T-helper 22 cell (primary cell): ENCODE measurements around the gene FAM237B.
A peak's percentile ranks its signal among the peaks of the same experiment; 100 is the strongest.
"Not testable (repeated sequence)": the region's sequence is repeated elsewhere in the genome, so short reads cannot be mapped to it uniquely, and the experiment has no call there.

ENCODE experiments used
- DNase-seq: peaks from one replicate; pipeline ENCODE4 v3.0.0-alpha.2; 2020; ENCODE audit warnings: low read depth

FAM237B gene

DNA sequence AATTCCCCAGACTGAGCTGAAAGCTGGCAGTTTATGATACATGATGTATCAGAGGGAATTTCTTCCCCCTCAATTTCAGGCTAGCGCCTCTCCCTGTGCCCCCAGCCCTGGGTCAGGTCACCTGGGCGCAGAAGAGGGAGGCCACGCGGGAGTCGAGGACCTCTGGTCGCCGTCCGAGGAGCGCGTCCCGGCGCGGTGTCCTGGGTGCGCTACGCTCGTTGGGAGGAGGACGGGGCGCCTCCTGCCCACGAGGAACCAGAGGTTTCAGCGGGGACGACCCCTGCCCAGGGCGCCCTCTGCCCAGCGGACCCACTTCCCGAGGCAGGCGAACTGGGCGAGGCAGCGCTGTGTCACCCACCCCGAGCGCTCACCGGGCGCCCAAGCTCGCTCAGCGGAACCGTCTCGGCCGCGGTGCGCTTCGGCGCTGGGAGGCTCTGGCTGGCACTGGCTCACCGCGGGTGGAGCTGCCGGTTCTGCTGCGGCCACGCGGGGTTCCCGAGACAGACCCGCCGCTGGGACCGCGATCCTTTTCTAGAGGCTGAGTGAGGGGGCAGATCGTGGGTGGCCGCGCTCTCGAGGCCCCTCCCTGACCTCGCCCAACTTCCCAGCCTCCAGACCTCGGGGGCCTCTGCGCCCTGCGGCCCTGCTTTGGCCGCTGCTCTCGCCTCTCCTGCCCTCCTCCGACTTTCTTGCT, at the start of gene FAM237B:
Gene FAM237B (minus strand): TSS at position 504 of the 694 bp plus-strand sequence. CDS start 1,556 bp downstream, outside the sequence.
- DNase-seq = no peak

DNA sequence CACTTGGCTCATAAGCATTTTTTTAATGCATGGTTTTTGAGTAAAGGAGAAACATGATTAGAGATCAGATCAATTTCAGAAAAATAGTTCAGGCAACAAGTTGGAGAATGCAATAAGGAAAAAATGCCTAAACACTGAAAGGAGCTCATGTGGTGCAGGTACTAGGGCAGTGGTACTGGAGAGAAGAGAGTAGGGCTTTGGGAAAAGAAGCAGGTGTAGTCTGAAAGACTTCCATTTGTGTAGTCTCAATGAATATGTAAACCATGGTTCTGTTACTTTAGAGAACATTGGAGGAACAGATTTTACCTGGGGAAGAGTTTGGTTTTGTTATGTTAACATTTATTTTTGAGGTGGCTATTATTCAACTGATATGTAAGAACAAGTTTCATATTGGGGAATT, 30.9 kb upstream of the FAM237B start:
- DNase-seq = no peak

DNA sequence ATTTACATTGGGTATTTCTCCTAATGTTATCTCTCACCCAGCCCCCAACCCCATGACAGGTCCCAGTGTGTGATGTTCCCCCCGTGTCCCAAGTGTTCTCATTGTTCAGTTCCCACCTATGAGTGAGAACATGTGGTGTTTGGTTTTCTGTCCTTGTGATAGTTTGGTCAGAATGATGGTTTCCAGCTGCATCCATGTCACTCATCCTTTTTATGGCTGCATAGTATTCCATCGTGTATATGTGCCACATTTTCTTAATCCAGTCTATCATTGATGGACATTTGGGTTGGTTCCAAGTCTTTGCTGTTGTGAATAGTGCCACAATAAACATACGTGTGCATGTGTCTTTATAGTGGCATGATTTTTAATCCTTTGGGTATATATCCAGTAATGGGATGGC, 28.9 kb upstream of the FAM237B start:
- DNase-seq = not testable (repeated sequence)

DNA sequence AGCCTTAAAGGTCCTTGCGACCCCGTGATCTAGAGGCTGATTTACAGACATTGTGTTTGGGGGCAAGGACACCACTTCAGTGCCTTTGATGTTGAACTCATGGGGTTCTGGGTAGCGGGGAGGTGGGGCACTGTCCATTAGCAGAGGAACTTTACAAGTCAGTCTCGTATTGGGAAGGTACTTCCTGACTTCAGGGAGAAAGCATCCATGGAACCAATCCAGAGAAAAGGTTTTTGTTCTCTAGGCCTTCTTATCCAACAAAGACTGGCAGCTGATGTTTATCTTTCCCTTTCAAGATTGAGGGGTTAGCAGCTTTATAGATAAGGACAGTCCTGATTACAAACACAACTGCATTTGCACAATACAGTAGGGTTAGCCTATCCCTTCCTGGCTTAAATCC, 28.2 kb upstream of the FAM237B start:
- DNase-seq = no peak

DNA sequence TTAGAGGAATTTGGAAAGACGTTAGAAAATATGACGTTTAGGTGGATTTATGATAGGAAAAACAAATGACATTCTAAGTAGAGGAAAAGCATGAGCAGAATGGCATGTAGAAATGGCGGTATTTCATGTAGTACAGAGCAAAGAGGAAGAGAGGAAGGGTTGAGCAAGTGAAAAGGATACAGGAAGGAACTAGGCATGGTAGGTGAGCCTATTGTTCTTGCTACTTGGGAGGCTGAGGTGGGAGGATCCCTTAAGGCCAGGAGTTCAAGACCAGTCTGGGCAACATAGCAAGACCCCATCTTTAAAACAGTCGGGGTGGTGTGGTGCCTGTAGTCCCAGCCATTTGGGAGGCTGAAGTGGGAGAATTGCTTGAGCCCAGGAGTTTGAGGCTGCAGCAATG, 26.7 kb upstream of the FAM237B start:
- no peak for DNase-seq

DNA sequence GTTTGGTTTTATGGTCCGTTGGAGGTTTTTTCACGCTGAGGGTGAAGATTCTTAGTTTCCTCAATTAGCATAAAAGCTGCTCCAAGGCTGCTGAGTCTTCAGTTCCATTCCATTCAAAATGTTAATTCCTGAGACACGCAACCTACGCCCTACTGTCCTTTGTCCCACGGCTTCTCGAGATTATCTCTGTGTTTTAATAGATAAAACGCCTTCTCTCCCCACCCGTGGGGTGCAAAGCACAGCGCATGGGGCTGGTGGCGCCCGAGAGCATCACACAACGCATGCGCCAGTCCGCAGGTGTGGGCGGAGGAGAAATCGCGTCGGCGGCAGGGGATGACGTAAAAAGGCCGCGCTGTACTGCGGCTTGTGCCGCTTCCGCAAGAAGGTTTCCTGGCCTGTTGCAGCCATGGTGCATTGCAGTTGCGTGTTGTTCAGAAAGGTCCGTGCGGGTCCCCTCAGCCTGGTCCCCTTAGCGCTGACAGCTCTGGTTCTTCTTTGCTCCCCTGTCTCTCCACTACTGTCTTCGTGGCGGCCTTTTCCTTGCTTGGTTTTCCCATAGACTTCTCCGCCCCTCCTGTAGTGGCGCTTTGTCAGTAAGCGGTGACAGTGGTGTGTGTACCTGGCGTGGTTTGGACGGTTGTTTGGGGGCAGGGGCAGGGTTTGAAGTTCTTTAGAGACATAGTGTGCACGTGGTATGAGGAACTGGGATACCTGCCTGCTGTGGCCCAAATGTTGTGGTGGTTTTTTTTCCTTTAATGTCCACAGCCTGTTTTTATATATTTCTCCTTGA, 25.4 kb upstream of the FAM237B start, which contains the start of gene GTPBP10:
Gene GTPBP10 (plus strand): TSS at position 381 of the 790 bp plus-strand sequence. CDS start 26 bp downstream, at position 407.
- DNase-seq = peak; percentile 88

DNA sequence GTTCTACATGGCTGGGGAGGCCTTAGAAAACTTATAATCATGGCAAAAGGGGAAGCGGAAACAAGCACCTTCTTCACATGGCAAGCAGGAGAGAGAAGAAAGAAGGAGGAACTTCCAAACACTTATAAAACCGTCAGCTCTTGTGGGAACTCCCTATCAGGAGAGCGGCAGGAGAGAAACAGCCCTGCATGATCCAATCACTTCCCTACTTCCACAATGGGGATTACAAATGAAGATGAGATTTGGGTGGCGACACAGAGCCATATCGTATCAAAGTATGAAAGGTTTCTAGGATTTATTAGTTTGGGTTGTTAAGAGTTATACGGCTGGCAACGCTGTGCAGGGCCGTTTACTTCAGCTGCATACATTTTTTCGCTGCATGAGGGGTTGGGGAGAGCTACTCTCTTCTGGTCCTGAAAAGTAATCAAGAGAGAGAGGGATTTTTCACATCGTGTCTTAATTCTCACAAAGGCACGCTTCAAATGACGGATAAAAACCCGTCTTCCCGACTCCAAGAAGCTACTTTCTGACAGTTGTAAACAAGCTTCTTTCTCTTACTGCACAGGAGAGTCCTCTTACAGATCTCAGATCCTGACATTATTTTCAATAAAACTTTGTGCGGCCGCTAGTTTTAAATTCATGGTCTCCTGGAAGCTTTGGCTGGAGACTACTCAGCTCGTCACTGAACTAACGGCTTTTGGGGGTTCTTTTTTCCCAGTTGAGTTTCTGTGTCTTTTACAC, 24.7 kb upstream of the FAM237B start:
- DNase-seq = no peak

DNA sequence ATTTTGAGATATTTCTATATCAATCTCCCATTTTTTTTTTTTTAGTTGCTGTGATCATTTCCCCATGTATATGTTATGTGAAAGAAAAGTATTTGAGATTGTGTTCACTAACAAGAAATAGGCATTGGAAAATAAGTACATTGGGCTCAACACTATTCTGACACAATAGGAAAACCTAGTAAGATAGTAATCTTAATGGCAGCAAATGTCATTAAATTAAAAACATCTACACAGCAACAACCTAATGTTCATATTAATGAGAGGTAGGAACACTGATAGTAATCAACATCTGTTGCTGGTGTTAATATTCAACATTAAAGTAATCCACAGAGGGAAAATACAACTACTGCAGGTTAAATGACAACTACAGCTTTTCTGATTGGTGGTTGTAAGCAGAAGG, 23.9 kb upstream of the FAM237B start:
- DNase-seq = no peak

DNA sequence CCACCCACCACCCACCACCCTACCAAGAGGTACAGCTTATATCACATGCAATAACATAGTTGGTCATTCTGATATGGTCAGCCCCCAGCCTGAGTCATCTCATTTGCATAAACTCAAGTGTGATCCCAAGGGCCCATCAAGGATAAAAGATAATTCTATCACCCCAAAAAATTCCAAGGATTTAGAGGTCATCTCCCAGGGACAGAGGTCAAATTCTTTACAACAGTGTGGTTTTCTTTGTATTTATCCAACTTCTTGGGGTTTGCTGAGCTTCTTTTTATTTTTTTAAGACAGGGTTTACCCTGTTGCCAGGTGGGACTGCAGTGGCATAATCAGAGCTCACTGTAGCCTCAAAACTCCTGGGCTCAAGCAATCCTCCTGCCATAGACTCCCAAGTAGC, 16.0 kb upstream of the FAM237B start:
- no peak for DNase-seq

DNA sequence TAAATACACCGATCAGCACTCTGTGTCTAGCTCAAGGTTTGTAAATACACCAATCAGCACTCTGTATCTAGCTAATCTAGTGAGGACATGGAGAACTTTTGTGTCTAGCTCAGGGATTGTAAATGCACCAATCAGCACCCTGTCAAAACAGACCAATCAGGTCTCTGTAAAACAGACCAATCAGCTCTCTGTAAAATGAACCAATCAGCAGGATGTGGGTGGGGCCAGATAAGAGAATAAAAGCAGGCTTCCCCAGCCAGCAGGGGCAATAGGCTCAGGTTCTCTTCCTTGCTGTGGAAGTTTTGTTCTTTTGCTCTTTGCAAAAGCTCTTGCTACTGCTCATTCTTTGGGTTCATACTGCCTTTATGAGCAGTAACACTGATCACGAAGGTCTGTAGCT, 13.8 kb upstream of the FAM237B start:
- not testable (repeated sequence) for DNase-seq

DNA sequence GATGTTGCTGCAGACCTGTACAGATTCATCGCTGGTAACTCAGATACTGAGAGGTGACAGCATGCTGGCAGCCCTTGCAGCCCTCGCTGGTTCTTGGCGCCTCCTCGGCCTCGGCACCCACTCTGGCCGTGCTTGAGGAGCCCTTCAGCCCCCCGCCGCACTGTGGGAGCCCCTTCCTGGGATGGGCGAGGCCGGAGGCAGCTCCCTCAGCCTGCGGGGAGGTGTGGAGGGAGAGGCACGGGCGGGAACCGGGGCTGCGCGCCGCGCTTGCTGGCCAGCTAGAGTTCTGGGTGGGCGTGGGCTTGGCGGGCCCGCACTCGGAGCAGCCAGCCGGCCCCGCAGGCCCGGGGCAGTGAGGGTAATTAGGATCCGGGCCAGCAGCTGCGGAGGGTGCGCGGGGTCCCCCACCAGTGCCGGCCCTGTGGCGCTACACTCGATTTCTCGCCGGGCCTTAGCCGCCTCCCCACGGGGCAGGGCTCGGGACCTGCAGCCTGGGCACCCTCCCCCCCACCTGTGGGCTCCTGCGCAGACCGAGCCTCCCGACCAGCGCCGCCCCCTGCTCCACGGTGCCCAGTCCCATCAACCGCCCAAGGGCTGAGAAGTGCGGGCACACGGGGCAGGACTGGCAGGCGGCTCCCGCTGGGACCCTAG, 13.2 kb upstream of the FAM237B start:
- no peak for DNase-seq

DNA sequence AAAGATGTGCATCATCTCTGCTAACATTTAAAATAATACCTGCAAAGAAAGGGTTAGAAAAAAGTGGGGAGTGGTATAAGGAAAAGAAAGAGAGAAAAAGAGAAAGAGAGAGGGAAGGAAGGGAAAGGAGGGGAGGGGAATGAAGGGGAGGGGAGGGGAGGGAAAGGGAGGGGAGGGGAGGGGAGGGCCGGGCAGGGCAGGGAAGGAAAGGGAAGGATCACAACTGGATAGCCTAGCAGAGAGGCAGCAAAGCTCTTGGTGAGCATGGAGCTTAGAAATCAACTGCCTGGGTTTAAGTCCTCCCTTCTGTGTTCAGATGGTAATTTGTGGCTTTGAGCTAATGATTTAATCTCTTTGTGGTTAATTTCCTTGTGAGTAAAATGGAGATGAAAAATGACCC, 5.4 kb upstream of the FAM237B start:
- DNase-seq = no peak

DNA sequence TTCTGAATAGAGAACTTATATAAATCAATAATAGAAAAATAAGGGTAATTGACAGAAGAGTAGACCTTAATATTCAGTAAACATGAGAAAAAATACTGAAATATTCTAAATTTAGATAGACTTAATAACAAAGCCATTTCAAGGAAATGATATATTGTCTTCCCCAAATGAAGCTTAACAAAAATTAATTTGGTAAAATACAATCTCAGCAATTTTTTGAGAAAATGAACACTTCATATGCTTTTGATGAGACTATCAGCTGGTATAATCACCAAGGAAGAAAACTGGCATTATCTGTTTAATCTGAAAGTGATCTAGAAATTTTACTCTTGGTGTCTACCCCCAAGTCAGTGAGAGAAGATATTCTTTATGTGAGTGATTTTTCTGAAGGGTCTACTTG, 1.7 kb upstream of the FAM237B start:
- no peak for DNase-seq

DNA sequence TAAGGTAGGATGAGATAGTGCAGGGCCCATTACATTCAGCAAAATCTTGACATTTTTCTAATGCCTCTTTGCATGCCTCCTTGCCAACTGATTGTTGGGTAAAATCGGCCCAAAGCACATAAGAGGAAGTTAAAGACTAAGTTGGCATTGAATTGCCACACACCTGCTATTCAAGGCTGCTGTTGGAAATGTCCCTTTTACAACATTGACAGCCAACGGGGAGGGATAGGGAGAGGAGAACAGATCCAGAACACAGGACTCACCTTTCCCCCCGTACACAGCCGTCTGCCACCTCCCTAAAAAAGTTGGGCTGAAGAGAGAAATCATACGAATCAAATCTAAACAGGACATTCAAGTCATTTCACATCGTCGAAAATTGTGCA, 695 bp downstream of the FAM237B start:
- DNase-seq = no peak

DNA sequence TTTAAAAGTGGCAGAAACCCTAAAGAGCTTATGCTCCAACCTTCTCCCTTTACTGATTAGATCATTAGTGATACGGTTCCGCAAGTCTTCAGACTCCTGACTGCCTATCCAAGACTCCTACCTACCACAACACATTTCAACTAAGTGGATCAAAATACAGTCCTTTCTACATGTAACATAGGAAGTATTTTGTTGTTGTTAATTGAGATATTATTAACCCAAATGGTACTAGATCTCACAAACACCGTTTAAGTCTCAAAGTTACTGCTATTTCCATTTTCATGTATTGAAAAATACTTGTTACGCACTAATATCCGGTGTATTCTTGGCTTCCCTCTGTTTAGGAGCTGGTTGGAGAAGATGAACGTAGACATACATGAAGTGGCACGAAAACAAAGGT, 1.1 kb downstream of the FAM237B start:
- no peak for DNase-seq

DNA sequence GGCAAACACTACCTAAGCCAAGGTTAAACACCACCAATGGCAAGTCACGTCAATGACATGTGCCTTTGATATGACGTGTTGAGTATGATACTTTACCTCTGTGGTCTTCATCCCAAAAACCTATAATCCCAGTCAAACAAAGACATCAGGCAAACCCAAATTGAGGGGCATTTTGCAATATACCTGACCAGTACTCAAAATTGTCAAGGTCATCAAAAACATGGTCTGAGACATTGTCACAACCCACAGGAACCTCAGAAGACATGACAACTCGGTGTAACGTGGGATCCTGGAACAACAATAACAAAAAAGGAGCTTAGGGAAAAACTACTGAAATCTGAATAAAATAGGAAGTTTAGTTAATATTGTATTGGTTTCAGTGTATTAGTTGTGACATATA, 7.2 kb downstream of the FAM237B start:
- DNase-seq = no peak

DNA sequence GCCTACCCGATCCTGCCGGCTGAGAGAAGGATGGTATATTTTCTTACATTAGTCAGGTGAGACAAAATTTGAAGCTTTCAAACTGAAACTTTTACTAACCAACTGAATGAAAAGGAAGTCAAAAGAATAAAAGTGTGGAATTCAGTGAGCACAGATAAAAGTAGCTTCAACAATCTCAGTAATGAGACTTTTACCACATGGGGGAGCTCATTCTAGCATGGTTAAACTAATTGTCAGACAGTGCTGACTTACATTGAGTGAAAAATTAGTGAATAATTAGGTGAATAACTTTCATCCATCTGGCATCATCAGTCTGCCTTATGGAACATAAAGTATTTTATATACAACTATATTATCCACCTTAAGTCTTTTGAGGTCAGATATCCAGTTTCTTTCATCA, 8.4 kb downstream of the FAM237B start:
- DNase-seq = no peak

DNA sequence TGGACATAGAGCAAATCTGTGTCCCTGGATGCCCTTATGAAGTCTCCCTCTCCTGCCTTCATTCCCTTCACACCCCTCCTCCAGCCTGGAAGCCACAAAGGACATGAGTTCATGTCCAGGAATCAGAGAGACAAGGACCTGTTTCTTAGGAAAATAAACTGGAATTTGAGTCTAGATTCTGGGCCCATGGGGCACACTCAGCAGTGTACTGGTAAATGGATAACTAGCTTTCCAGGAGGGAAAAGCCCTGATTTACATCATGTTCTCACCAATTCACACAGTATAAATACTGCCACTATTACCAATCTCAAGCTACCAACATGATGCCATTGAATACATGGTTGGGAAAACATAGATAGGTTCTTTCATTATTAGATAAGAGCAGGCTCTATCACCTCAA, 9.9 kb downstream of the FAM237B start:
- no peak for DNase-seq

DNA sequence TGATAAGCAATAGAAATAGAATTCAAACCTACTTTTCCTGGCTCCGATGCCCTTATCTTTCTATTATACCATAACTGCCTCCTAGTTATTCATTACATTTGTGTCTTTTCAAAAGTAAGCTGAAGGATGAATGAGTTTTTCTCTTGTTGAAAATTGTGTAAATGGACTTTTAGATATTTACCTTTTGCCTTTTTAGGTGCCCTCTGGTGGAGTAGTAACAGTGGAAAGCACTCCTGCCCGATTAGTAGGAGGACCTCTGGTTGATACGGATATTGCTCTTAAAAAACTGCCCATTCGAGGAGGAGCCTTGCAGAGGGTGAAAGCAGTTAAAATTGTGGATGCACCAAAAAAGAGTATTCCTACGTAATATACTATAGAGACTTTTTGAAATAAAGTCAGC, 11.2 kb downstream of the FAM237B start:
- DNase-seq = no peak

DNA sequence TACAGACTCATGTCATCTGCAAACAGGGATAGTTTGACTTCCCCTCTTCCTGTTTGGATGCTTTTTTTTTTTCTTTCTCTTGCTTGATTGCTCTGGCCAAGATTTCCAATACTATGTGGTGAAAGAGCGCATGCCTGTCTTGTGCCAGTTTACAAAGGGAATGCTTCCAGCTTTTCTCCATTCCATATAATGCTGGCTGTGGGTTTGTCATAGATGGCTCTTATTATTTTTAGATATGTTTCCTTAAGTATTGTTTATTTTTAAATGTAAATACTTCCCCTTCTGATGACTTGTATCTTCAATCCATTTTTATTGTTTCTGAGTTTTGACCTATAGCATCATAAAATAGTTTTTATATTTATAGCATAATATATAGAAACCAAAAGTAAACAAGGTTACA, 17.9 kb downstream of the FAM237B start:
- DNase-seq = no peak

DNA sequence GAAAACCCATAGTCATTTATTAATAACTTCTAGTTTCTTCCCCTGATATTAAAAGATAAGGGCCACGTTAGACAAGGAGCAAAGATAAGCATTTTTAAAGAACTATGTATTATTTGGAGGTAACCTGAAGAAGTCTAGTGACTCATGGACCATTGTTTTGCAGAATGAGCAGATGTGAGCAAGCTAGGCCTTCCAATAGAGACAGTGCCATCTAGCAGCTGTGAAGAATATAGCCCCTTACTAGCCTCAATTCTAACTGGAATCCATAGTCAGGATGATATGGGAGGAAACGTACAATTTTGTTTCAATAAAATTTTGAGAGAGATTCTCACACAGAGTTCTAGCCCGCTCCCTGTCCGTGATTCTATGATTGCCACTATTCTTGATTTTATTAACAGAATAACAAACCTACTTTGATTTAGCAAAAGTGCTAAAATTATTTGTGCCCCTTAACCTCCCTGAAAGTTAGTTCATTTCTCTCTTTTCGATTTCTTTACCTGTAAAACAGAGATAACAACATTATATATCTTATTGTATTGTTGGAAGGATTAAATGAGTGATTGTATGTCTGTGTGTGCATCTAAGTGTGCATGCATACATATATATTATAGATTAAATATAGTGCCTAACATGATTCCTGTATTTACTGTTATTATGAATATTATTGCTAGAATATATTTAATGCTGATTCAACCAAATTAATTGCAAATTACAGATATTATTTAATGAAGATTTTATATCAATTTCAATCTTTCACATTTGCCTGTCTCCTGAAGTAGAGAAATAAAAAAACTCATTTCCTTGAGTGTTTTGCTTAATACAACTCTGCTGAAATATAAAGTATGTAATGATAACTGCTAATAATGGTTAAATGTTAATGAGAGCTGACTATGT, 22.7 kb downstream of the FAM237B start:
- DNase-seq = no peak
